ENCODE data around the gene LIME1.

- TF ChIP-seq CTCF (conservative IDR thresholded peaks at IDR 0.05; ENCODE audit: low read depth, low read length) (no peak), POLR2A (IDR thresholded peaks at IDR 0.05; ENCODE audit: low read depth, low read length) (no peak), MAFK (IDR thresholded peaks at IDR 0.05; ENCODE audit: low read depth, low read length) (no peak), RFX5 (IDR thresholded peaks at IDR 0.05; ENCODE audit: low read depth, low read length) (no peak), RAD21 (IDR thresholded peaks at IDR 0.05; ENCODE audit: low read length) (no peak), SMC3 (IDR thresholded peaks at IDR 0.05; ENCODE audit: low read depth, low read length) (no peak), FOS (IDR thresholded peaks at IDR 0.05; ENCODE audit: low read depth, low read length) (no peak), CEBPB (IDR thresholded peaks at IDR 0.05; ENCODE audit: low read depth, low read length) (no peak), RCOR1 (IDR thresholded peaks at IDR 0.05; ENCODE audit: insufficient replicate concordance, low read length) (no peak), ELK1 (IDR thresholded peaks at IDR 0.05; ENCODE audit: borderline replicate concordance, low read depth, low read length) (no peak), MXI1 (IDR thresholded peaks at IDR 0.05; ENCODE audit: borderline replicate concordance, low read depth, low read length) (no peak), MAZ (IDR thresholded peaks at IDR 0.05; ENCODE audit: borderline replicate concordance, low read depth, low read length) (no peak), CHD1 (IDR thresholded peaks at IDR 0.05; ENCODE audit: low read depth, low read length) (no peak)
- TF ChIP-seq, protein P1, sequence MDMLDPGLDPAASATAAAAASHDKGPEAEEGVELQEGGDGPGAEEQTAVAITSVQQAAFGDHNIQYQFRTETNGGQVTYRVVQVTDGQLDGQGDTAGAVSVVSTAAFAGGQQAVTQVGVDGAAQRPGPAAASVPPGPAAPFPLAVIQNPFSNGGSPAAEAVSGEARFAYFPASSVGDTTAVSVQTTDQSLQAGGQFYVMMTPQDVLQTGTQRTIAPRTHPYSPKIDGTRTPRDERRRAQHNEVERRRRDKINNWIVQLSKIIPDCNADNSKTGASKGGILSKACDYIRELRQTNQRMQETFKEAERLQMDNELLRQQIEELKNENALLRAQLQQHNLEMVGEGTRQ (IDR thresholded peaks at IDR 0.05; ENCODE audit: low read depth, low read length): no peak
Measured at GRCh38 chr20:63693083-63693732, 43.3 kb upstream of the LIME1 start.

Measured in IMR-90 (cell line).